Neural cell (in vitro differentiated cells): Measurements from ENCODE around the gene CCDC40.

Experiments
- EP300 ChIP-seq: fragments of 450-650 bp; conservative IDR thresholded peaks from 2 replicates; pipeline ENCODE4 v1.6.1; 2014; ENCODE audit warnings: antibody characterized with exemption, mild to moderate bottlenecking, moderate library complexity; ENCODE audit not compliant: poor library complexity, severe bottlenecking
- EZH2 ChIP-seq: fragments of 200-600, 300-800 bp; shearing (Covaris generic), sonication (generic); IDR thresholded peaks from 2 replicates; pipeline ENCODE4 v1.6.1; 2014; ENCODE audit warnings: antibody characterized with exemption, low read length, borderline replicate concordance, mild to moderate bottlenecking; ENCODE audit not compliant: insufficient read depth, poor library complexity, severe bottlenecking
- POLR2AphosphoS5 ChIP-seq: IDR thresholded peaks from 2 replicates; pipeline ENCODE4 v1.6.1; 2012
- RAD21 ChIP-seq: fragments of 450-650 bp; conservative IDR thresholded peaks from 2 replicates; pipeline ENCODE4 v1.6.1; 2014; ENCODE audit warnings: antibody characterized with exemption, mild to moderate bottlenecking, moderate library complexity
- SMC3 ChIP-seq: fragments of 450-650 bp; conservative IDR thresholded peaks from 2 replicates; pipeline ENCODE4 v1.6.1; 2014; ENCODE audit warnings: antibody characterized with exemption, mild to moderate bottlenecking, moderate library complexity; ENCODE audit not compliant: poor library complexity
- TF ChIP-seq, protein P1 (sequence below): fragments of 450-650 bp; IDR thresholded peaks from 2 replicates; pipeline ENCODE4 v1.5.1; 2014; ENCODE audit warnings: antibody characterized with exemption, mild to moderate bottlenecking, moderate library complexity; ENCODE audit not compliant: poor library complexity, severe bottlenecking

DNA sequence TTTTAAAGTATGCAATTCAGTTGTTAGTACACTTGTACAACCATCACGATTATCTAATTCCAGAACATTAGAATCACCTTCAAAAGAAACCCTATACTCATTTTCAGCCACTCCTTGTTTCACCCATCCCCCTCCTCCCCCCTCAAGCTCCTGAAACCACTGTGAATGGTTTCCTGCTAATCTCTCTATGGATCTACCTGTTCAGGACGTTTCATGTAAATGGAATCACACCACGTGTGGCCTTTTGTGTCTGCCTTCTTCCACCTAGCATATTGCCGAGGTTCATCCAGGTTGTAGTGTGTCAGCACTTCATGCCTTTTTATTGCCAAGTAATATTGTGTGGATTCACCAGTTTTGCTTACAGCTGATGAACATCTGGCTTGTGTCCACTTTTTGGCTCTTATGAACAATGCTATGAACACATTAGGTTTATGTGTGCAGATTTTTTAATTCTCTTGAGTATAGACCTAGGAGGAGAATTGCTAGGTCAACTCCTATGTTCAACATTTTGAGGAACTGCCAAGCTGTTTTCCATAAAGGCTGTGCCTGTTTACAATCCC lies 92.6 kb downstream of the CCDC40 start:
- TF ChIP-seq, protein P1, sequence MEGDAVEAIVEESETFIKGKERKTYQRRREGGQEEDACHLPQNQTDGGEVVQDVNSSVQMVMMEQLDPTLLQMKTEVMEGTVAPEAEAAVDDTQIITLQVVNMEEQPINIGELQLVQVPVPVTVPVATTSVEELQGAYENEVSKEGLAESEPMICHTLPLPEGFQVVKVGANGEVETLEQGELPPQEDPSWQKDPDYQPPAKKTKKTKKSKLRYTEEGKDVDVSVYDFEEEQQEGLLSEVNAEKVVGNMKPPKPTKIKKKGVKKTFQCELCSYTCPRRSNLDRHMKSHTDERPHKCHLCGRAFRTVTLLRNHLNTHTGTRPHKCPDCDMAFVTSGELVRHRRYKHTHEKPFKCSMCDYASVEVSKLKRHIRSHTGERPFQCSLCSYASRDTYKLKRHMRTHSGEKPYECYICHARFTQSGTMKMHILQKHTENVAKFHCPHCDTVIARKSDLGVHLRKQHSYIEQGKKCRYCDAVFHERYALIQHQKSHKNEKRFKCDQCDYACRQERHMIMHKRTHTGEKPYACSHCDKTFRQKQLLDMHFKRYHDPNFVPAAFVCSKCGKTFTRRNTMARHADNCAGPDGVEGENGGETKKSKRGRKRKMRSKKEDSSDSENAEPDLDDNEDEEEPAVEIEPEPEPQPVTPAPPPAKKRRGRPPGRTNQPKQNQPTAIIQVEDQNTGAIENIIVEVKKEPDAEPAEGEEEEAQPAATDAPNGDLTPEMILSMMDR = no peak
- no peak for TF ChIP-seq POLR2AphosphoS5
- TF ChIP-seq EZH2 = no peak
- no peak for TF ChIP-seq SMC3
- TF ChIP-seq RAD21 = no peak
- TF ChIP-seq EP300 = no peak
